ENCODE results near the gene SPINK5.
"Not testable (repeated sequence)": the region's sequence is repeated elsewhere in the genome, so short reads cannot be mapped to it uniquely, and the experiment has no call there.

Gene SPINK5, protein sequence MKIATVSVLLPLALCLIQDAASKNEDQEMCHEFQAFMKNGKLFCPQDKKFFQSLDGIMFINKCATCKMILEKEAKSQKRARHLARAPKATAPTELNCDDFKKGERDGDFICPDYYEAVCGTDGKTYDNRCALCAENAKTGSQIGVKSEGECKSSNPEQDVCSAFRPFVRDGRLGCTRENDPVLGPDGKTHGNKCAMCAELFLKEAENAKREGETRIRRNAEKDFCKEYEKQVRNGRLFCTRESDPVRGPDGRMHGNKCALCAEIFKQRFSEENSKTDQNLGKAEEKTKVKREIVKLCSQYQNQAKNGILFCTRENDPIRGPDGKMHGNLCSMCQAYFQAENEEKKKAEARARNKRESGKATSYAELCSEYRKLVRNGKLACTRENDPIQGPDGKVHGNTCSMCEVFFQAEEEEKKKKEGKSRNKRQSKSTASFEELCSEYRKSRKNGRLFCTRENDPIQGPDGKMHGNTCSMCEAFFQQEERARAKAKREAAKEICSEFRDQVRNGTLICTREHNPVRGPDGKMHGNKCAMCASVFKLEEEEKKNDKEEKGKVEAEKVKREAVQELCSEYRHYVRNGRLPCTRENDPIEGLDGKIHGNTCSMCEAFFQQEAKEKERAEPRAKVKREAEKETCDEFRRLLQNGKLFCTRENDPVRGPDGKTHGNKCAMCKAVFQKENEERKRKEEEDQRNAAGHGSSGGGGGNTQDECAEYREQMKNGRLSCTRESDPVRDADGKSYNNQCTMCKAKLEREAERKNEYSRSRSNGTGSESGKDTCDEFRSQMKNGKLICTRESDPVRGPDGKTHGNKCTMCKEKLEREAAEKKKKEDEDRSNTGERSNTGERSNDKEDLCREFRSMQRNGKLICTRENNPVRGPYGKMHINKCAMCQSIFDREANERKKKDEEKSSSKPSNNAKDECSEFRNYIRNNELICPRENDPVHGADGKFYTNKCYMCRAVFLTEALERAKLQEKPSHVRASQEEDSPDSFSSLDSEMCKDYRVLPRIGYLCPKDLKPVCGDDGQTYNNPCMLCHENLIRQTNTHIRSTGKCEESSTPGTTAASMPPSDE

DNA sequence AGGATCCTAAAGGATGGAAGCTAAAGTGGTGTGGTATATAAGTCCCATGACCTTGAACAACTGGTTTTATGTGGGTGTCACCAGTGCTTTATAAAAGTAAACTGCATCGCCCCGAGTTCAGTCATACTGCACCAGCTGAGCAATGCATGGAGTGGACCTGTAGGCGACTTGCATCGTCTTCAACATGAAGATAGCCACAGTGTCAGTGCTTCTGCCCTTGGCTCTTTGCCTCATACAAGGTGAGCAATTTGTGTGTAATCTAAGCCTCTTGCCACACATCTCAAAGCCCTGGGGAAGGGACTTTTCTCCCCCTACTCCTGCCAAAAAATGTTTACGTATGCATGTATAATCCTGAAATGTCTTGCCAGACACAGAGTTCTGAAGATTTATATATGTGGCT is at the start of gene SPINK5:
Gene SPINK5 (plus strand): TSS at position 120 of the 400 bp plus-strand sequence. CDS start 65 bp downstream, at position 185.
- DNase-seq, result no peak

DNA sequence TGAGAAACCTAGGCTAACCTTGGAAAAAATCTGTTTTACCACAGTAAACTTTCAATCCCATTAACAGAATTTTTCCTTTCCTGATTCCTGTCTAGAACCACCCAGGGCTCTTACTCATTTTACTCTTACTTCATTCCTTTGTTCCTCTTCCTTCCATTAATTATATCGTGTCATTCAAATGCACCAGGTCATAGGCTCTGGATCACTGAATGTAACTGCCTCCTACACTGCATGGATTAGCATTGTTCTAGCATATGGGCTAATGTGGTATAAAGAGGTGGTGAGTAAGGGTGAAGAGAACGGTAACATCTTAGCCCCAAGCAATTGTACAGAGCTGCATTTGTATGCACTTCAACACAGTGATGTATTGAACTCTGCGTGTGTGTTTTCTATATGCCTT is 49.5 kb upstream of the SPINK5 start:
- no peak for DNase-seq

DNA sequence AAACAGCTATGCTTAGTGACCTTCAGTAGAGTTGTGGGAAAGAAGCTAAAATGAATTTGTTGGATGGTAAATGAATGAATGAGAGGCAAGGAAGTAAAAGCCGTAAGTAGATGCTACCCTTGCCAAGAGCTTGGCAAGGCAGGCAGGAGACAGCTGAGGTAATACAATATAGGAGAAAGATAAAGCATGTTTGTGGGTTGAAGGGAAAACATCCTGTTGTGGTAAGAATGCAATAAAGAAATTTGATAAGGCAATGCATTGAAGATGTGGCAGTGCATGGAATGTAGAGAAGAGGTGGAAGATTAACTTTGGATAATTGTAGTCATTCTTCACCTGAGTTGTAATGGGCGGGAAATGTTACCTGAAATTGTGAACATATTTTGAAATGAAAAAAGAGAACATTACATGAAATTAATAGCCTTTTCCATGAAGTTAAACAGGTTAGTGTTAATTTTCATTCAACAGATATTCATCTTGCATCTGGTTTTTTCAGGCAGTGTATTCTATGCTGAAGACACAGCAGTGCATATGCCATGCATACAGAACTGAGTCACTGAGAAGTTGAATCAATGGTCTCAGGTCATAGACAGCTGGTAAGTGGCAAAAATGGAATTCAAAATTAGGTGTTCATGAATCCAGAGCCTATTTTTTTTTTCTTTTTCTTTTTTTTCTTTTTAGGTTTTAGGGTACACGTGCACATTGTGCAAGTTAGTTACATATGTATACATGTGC is 43.4 kb upstream of the SPINK5 start:
- DNase-seq, result no peak

DNA sequence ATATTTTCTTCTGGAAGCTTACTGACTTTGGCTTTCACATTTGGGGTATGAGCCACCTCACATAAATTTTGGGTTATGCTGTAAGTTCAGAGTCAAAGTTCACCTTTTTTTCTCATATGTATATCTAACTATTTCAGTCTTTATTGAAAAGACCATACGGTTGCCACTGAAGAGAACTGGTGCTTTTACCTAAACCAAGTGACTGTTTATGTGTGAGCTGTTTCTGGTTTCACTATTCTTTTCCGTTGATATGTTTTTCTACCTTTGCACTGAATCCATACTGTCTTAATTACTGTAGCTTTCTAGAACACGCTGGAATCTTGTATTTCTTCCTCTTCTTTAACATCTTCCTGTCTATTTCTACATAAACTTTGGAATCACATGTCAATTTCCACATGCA is 36.3 kb upstream of the SPINK5 start:
- no peak for DNase-seq

DNA sequence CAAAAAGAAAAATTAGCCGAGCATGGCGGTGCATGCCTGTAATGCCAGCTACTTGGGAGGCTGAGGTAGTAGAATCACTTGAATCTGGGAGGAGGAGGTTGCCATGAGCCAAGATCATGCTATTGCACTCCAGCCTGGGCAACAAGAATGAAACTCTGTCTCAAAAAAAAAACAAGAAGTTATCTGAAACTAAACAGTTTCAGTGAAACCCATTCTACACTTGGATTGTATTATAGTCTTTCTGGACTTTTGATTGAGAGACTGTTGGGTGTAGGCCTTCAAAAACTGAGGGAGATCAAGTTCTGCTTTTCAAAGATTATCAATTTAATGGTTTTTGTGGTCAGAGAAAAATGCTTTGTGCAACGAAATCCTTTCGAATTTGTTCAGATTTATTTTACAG is 34.6 kb upstream of the SPINK5 start:
- no peak for DNase-seq

DNA sequence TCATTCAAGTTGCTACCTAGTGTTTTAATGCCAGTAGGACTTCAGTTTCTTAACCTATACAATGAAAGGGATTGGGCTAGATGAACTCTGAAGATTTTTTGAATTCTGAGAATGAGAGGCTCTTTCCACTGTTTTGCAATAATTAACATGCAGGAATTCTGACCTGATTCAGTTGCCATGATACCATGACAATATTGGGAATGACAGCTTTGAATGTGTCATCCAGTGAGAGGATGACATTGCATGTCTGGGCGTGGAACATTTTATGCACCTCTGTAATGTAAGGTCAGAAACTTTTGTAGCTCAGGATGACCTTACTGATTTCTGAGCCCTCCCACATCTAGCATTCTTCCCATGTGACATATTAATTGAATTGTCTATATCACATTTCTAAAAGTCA is 30.6 kb upstream of the SPINK5 start:
- no peak for DNase-seq

DNA sequence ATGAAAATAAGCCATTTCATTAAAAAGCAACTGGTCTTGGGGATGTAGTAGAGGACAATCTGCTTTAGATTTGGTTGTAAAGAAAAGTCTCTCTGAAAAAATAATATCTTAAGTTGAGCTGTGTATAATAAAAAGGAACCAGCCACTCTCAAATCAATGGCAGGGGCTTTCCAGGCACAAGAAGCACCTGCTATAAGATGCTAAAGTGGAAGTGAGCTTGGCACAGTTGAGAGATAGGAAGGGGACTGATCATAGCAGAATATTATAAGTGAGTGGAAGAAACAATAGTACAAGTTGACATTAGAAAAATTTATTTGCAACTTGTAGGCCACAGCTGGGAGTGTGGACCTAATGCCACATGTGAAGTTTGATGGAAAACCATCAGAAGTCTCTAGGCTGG is 28.1 kb upstream of the SPINK5 start:
- DNase-seq, result no peak

DNA sequence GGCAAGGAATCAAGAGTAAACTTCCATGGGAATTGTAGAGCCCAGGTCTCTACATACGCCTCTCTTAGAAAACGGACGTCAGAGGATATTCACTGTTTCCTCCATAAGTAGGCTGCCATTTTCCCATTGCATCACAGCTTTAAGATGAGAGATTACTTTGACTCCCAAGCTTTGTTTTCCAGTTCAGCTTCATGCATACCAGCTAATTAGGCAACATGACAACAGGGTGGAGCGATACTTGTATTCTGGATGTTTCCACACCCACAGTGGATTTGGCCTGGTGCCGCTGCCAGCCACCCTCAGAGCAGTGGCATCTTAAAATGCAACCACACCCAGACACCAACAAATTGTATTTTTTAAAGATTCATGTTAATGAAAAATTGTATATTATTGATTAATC is 20.9 kb upstream of the SPINK5 start:
- DNase-seq, result no peak

DNA sequence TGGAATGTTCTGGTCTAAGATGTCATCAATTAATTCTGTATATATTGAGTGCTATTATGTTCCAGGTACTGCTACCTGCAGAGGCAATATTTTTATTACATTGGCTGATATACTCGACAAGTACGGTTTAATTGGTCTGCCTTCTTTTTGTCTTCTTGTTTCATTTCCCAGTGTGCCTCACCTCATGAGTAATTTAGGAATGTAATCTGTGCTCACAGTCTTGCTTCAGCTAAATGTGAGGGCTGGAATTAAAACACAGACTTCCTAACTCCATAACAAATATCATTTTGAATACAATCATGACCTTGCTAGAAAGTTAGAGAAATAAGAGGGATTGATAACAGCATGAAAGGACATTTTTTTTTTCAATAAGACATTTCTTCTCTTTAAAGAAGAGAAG is 20.1 kb upstream of the SPINK5 start:
- no peak for DNase-seq

DNA sequence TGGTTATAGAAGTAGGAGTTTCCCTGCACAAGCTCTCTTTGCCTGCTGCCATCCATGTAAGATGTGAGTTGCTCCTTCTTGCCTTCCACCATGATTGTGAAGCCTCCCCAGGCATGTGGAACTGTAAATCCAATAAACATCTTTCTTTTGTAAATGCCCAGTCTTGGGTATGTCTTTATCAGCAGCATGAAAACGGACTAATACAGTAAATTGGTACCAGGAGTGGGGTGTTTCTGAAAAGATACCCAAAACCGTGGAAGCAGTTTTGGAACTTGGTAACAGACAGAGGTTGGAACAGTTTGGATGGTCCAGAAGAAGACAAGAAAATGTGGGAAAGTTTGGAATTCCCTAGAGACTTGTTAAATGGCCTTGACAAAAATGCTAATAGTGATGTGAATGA is 8.6 kb upstream of the SPINK5 start:
- DNase-seq, result not testable (repeated sequence)

DNA sequence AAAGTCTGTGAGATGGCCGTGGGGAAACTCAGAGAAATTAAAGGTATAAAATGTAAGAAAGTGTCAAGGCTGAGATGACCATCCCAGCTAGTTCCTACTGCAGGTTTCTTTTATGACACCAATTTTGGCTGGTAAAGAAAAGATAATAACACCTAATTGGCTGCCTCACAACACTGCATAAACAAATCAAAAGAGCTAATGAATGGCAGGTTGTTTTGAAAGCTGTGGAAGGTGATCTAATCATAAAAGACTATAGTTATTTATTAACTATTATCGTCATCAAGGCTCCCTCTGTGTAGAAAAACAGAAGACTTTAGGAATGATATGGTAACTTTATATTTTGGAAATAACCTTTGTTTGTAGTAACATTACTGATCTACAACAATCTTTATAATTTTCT is 3.5 kb upstream of the SPINK5 start:
- DNase-seq, result no peak

DNA sequence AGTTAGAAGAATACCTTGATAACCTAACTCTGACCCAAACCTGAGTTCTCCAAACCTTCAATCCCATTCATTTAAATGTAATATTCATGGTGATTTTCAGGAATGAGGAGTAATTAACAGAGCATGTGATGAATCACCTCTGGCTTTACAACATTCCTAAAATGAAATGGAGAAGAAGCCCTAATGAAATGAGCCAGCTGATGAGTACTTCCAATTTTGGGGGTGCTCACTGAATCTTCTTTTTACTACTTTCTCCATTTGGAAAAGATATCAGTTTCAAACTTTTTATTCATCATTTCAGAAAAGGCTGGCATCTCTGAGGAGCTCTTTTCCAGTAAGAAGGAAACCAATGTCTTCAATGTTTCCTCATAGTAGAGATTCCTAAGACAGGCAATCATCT is 2.9 kb upstream of the SPINK5 start:
- no peak for DNase-seq

DNA sequence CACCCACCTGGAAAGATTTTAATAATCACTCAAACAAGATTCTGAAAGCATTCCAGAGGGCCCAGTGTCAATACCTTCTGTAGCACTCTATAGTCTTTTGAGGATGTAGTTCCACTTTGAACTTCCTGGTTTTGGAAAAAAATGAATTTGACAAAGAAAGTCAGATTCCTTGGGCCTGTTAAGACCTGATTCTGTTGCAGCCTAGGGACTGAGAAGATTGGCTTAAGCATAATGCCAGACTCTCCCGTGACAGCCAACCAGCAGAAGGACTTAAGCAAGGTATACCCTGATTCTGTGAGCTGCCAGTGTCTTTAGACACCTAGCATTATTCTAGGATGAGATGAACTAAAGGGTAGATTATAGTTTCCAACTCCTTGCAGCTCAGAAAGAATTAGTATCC is 6.8 kb downstream of the SPINK5 start:
- no peak for DNase-seq

DNA sequence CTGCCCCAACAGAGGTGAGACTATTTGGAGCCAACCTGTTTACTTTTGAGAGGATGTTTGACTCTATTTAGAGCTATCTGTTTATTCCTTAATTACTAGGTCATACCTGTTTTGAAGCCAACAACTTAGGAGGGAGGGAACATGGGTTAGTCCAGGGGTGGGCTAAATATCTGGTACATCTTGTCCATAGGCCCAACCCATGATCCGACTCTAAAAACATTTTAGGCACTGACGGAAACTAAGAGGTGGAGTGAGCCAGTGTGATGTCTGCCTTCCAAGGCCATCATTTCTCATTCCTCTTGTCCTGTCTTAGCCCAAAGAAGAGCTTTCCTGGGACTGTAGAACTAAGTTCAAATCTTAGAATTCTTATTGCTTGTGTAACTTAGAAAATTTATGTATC is 8.4 kb downstream of the SPINK5 start:
- no peak for DNase-seq

DNA sequence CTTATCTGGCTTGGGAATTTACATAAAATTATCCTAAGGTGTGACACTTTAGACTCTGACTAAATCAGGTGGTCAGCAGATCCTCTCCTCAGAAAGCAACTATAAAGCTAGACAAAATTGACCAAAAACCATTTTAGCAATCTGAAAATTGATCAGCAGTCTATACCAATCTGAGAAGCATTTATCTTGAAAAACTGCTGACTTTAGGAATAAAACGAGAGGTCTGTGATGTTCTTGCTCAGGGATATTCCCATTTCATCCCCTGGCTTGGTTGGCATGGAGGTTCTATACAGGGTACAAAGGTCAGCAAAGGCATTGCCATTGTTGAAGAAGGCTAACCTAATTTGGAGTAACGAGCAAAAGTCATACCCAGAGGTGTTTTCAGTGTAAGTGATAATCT is 11.7 kb downstream of the SPINK5 start:
- no peak for DNase-seq

DNA sequence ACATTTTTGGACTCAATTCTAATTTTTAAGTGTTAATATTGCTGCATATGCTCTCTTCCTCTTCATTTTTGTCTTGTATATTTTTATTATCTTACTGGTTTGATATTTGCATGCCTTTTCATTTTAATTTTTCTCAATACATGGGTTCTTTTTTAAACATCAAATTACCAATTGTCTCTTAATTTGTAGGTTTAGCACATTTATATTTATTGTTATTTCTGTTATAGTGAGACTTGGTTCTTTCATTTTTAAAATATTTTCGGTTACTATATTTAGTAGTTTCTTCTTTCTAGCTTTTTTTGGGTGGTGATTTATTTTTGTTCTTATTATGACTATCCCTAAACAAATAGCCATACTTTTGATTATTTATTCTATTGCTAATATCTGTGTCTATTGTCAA is 19.4 kb downstream of the SPINK5 start:
- DNase-seq, result no peak

DNA sequence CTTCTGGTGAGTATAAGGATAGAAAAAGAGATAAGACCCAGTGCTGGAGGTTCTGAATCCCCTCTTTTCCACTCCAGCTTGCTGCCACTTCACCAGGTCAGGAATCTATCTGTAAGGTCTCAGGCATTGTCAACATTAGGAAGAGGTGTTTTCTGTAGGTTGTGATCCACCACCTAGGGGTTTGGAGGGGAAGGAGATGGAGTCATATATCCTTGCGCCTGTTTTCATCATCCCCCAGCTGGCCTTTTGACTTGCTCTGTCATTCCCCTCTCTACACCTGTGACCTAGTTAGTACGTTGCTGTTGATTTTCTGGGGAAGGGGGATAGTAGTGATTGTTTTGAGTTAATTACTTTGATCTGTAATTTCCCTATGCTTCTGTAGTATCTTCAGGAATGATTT is 20.5 kb downstream of the SPINK5 start:
- DNase-seq, result no peak

DNA sequence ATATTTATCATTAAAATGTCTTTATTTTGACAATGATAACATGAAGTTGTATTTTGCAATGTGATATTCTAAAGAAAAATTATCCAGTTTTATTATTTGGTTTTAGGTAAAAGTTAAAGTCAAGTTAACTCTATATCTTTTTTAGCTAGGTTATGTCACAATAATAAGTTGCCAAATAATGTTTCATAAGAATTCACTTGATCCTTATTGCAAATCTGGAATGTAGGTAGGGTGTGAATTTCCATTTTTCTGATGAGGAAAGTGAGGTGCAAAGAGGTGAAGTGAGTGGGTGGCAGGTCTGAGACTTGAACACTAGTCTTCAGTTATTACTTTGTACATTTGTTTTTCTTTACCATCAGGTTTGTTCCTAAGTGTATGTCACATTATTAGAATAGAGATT is 21.5 kb downstream of the SPINK5 start:
- no peak for DNase-seq

DNA sequence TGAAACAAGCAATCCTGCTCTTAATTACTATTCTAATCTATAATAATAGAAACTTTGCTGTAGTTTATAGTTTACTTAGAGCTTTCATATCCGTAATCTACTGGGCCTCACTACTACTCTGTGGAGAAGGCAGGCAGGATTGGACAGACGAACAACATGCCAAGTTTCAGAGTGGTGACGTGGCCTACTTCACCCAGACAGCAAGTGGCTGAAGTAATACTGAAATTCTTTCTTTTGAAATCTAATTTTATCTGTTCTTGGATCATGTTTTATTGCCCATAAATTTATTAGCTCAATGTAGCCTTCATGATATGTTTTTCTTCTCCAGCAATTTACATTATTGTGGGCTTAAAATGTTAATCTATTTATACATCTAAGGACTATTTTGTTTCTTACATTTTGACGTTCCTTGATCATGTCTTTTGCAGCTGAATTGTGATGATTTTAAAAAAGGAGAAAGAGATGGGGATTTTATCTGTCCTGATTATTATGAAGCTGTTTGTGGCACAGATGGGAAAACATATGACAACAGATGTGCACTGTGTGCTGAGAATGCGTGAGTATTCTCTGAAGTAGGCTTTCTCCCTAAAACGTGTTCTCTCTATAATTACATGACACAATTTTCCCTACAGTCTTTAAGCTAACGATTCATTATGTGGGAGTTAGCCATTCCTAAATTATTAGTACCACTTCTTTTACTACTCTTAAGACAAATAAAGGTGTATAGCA is 22.4 kb downstream of the SPINK5 start:
- no peak for DNase-seq

DNA sequence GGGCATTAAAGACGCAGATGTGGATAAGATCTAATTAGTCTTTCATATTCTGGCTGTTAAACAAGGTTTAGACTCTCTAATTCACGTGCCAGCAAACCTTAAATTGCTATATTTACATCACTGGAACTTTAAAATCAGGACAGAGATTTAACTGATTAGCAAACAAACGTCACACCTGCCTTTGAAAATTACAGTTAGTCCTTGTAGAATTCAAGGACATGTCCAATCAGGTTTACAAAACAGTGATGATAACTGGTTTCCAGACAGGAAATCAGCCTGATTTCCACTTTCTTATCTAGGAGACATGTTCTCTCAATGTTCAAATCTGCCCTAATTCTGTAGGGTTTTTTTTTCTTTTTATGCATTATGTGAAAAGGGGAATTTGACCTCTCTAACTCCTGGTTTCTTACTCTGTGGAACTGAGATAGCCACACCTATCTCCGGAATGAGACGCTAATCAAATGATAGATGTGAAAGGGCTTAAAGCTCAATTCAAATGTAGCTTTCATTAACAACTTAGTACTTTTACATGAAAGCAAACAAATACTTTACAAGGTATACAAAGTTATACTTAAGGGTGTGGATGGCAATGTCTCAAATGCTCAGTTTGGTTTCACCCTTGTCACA is 26.5 kb downstream of the SPINK5 start:
- no peak for DNase-seq

DNA sequence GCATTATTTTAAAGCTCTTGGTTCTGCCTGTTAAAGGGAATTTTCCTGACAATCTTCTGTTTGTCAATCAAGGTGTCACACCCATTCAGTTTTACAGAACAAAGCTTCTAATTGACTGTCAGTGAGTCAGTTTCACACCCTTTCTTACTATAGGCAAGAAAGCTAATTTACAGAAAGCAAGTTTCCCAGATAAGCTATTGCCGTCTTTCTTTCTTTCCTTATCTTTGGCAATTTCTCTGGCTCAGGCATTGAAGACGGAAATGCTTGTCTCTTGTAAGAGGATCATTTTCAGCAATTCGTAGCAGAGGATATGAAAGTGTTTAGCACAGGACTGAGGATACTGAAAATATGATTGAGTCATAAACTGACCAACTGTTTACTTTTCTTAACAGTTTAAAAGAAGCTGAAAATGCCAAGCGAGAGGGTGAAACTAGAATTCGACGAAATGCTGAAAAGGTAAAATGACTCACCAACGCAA is 27.0 kb downstream of the SPINK5 start:
- DNase-seq, result no peak

All from CD4-positive, alpha-beta T cell treated with Interleukin-15 for 1 hour (primary cell).